Fibroblast of lung (primary cell): Measurements from ENCODE around the gene ACACB. TPM values are rescaled to one million over a fixed set of nuclear protein-coding genes. Genes with fewer than 3 reads are reported as not detected.

Experiments used
- DNase-seq, 2 donors: peaks; one replicate each; pipeline versions ENCODE4 v3.0.0 to v3.0.0-alpha.2; 2010; ENCODE audit warnings: low read depth in 2 of 2
- H2AFZ ChIP-seq: 2 replicates; pipeline ENCODE4 v1.5.1; 2012; ENCODE audit warnings: low read length, control low read depth, inconsistent platforms
- H3K27ac ChIP-seq: 2 replicates; pipeline ENCODE4 v1.5.1; 2011; ENCODE audit warnings: low read length, control low read depth; ENCODE audit not compliant: insufficient read depth
- H3K27me3 ChIP-seq: 2 replicates; pipeline ENCODE4 v1.5.1; 2011; ENCODE audit warnings: mild to moderate bottlenecking, low read length; ENCODE audit not compliant: control insufficient read depth, insufficient read depth
- H3K36me3 ChIP-seq: 2 replicates; pipeline ENCODE4 v1.5.1; 2011; ENCODE audit warnings: low read length; ENCODE audit not compliant: control insufficient read depth, insufficient read depth
- H3K4me1 ChIP-seq: 2 replicates; pipeline ENCODE4 v1.5.1; 2011; ENCODE audit warnings: low read length; ENCODE audit not compliant: control insufficient read depth, insufficient read depth; ENCODE audit errors: extremely low read depth
- H3K4me2 ChIP-seq: 2 replicates; pipeline ENCODE4 v1.5.1; 2011; ENCODE audit warnings: low read length, control low read depth; ENCODE audit not compliant: insufficient read depth; ENCODE audit errors: extremely low read depth
- H3K4me3 ChIP-seq, 4 experiments: fragments of 200-600 bp in 1 of 4; sonication (generic) in 1 of 4; replicated peaks in 1 of 4; 2 replicates each; pipeline ENCODE4 v1.5.1; 2011 to 2016; ENCODE audit warnings: low read length in 4 of 4, low read depth in 3 of 4, mild to moderate bottlenecking in 3 of 4, control low read depth in 2 of 4, inconsistent platforms in 1 of 4, mixed read lengths in 1 of 4; ENCODE audit not compliant: insufficient read depth in 1 of 4; ENCODE audit errors: control extremely low read depth in 1 of 4
- H3K79me2 ChIP-seq: 2 replicates; pipeline ENCODE4 v1.5.1; 2012; ENCODE audit warnings: mild to moderate bottlenecking, low read length, inconsistent platforms; ENCODE audit not compliant: control insufficient read depth, insufficient read depth
- H3K9ac ChIP-seq: 2 replicates; pipeline ENCODE4 v1.5.1; 2011; ENCODE audit warnings: mild to moderate bottlenecking, low read length, control low read depth; ENCODE audit not compliant: insufficient read depth
- H3K9me3 ChIP-seq: 2 replicates; pipeline ENCODE4 v1.5.1; 2012; ENCODE audit warnings: low read depth, low read length; ENCODE audit not compliant: control insufficient read depth, insufficient read depth
- H4K20me1 ChIP-seq: 2 replicates; pipeline ENCODE4 v1.5.1; 2011; ENCODE audit warnings: low read length; ENCODE audit not compliant: control insufficient read depth, insufficient read depth; ENCODE audit errors: extremely low read depth
- EZH2 ChIP-seq: IDR thresholded peaks from 2 replicates; pipeline ENCODE4 v1.5.1; 2012; ENCODE audit warnings: low read length, control low read depth, mild to moderate bottlenecking; ENCODE audit errors: missing control alignments
- polyA plus RNA-seq, 2 donors: library from polyadenylated mRNA; depleted of rRNA in 1 of 2; stranded (reverse) in 1 of 2; unstranded in 1 of 2; fragments of >200 nt; gene quantifications; 2 replicates each; pipeline ENCODE4 v1.2.1, GENCODE V29; 2011 to 2012; ENCODE audit warnings: missing spikeins in 1 of 2
- total RNA-seq: library from RNA; depleted of rRNA; stranded (reverse); fragments of >200 nt; gene quantifications from 2 replicates; pipeline ENCODE4 v1.2.1, GENCODE V29; 2014
- TF ChIP-seq, protein P1 (sequence below), 2 donors: IDR thresholded peaks in 1 of 2; conservative IDR thresholded peaks in 1 of 2; 1 replicate in 1 of 2; 2 replicates in 1 of 2; pipeline ENCODE4 v1.5.1; 2011 to 2012; ENCODE audit warnings: low read length in 2 of 2, control low read depth in 1 of 2, inconsistent platforms in 1 of 2, low read depth in 1 of 2, mild to moderate bottlenecking in 1 of 2

The ACACB gene
- total and polyA plus RNA-seq, 2 donors (not counting 1 experiment from before 2014, with no cell fraction given): 1.5 to 9.1 TPM

DNA sequence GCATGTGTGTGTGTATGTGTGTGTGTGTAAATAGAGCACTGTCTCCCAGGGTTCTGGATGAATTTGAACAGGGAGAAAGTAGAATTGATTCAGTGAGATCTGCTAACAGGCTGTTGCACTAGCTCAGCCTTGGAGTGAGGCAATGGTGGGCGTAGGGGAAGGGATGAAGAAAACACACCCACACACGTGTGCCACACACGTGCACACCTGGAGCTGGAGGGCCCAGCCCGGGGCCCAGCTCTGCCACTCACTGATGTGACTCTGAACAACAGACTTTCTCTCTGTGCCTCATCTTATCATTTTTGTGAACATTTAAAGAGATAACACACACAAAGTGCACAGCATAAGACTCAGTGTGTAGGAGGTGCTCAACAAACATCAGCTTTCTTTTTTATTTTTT lies 4.2 kb downstream of the ACACB start:
- Histone ChIP-seq H3K4me2 (no peak overlapping the region), H3K9ac (no peak overlapping the region), H3K27ac (no peak overlapping the region), H3K4me3 (no peak overlapping the region), H3K27me3 (no peaks in the 10 kb centered on the region), H3K9me3 (no peaks in the 10 kb centered on the region), H3K36me3 (no peaks in the 10 kb centered on the region), H3K4me1 (no peaks in the 10 kb centered on the region), H2AFZ (no peak overlapping the region), H3K79me2 (no peaks in the 10 kb centered on the region), H4K20me1 (no peaks in the 10 kb centered on the region)
- no peak for TF ChIP-seq EZH2
- TF ChIP-seq, protein P1, sequence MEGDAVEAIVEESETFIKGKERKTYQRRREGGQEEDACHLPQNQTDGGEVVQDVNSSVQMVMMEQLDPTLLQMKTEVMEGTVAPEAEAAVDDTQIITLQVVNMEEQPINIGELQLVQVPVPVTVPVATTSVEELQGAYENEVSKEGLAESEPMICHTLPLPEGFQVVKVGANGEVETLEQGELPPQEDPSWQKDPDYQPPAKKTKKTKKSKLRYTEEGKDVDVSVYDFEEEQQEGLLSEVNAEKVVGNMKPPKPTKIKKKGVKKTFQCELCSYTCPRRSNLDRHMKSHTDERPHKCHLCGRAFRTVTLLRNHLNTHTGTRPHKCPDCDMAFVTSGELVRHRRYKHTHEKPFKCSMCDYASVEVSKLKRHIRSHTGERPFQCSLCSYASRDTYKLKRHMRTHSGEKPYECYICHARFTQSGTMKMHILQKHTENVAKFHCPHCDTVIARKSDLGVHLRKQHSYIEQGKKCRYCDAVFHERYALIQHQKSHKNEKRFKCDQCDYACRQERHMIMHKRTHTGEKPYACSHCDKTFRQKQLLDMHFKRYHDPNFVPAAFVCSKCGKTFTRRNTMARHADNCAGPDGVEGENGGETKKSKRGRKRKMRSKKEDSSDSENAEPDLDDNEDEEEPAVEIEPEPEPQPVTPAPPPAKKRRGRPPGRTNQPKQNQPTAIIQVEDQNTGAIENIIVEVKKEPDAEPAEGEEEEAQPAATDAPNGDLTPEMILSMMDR (conservative IDR thresholded peaks at IDR 0.05 in 1 of 2, IDR thresholded peaks at IDR 0.05 in 1 of 2; ENCODE audit: low read depth in 1 of 2, low read length in 2 of 2): no peak
- no peak for DNase-seq

GRCh38 chr12:109121346-109121880 lies 5.0 kb downstream of the ACACB start:
- Histone ChIP-seq H3K4me1 (no peaks in the 10 kb centered on the region), H3K4me2 (no peak overlapping the region), H2AFZ (no peak overlapping the region), H3K36me3 (no peaks in the 10 kb centered on the region), H3K4me3 (no peak overlapping the region), H3K9ac (no peak overlapping the region), H3K79me2 (no peaks in the 10 kb centered on the region), H3K27ac (no peak overlapping the region), H3K9me3 (no peaks in the 10 kb centered on the region), H4K20me1 (no peaks in the 10 kb centered on the region), H3K27me3 (peaks cover 3% of the 10 kb centered on the region)
- no peak for DNase-seq
- no peak for TF ChIP-seq EZH2
- TF ChIP-seq, protein P1 (conservative IDR thresholded peaks at IDR 0.05 in 1 of 2, IDR thresholded peaks at IDR 0.05 in 1 of 2; ENCODE audit: low read depth in 1 of 2, low read length in 2 of 2): no peak

GRCh38 chr12:109124878-109125648 lies 8.7 kb downstream of the ACACB start:
- H3K4me3 ChIP-seq: no peak overlapping the region
- peaks cover 4% of the 10 kb centered on the region for H3K27me3 ChIP-seq
- TF ChIP-seq, protein P1 (conservative IDR thresholded peaks at IDR 0.05 in 1 of 2, IDR thresholded peaks at IDR 0.05 in 1 of 2; ENCODE audit: low read depth in 1 of 2, low read length in 2 of 2): no peak
- TF ChIP-seq EZH2: no peak
- no peaks in the 10 kb centered on the region for H3K4me1 ChIP-seq
- H3K4me2 ChIP-seq: no peak overlapping the region
- H4K20me1 ChIP-seq: no peaks in the 10 kb centered on the region
- H3K27ac ChIP-seq: no peak overlapping the region
- no peak overlapping the region for H2AFZ ChIP-seq
- no peak for DNase-seq
- H3K79me2 ChIP-seq: no peaks in the 10 kb centered on the region
- H3K9me3 ChIP-seq: no peaks in the 10 kb centered on the region
- H3K36me3 ChIP-seq: no peaks in the 10 kb centered on the region
- H3K9ac ChIP-seq: no peak overlapping the region
